GM10266 (cell line): ENCODE data around the gene CD81.
A peak's percentile ranks its signal among the peaks of the same experiment; 100 is the strongest.

Experiments
- DNase-seq: peaks from one replicate; pipeline ENCODE4 v3.0.0; 2012; ENCODE audit errors: extremely low spot score
- TF ChIP-seq, protein P1 (sequence below): IDR thresholded peaks from 2 replicates; pipeline ENCODE4 v1.5.1; 2012; ENCODE audit warnings: mild to moderate bottlenecking, low read depth; ENCODE audit not compliant: control insufficient read depth, insufficient read depth; ENCODE audit errors: missing control alignments

Gene CD81

DNA sequence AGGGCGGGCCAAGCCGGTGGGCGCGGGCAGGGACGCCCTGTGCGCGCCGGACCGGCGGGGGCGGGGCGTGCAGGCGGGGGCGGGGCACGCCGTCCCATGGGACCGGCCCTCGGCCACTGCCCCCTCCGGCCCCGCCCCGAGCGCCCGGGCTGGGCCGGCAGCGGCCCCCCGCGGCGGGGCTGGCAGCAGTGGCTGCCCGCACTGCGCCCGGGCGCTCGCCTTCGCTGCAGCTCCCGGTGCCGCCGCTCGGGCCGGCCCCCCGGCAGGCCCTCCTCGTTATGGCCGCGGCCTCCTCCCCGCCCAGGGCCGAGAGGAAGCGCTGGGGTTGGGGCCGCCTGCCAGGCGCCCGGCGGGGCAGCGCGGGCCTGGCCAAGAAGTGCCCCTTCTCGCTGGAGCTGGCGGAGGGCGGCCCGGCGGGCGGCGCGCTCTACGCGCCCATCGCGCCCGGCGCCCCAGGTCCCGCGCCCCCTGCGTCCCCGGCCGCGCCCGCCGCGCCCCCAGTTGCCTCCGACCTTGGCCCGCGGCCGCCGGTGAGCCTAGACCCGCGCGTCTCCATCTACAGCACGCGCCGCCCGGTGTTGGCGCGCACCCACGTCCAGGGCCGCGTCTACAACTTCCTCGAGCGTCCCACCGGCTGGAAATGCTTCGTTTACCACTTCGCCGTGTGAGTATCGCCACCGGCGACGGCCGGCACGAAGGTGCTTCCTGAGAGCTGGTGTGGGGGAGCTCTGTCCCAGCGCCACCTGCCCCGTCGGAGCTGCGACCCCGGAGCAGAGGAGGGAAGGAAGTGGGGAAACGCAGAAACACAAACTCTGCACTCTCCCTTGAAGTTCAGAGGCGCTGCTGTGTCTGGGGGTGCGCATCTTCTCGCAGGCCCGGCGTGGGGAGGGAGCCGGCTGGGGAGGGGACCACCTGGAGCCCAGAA lies 68.0 kb downstream of the CD81 start, which contains the start of gene KCNQ1:
TSS of gene KCNQ1 (plus strand) at position 188 of the 925 bp plus-strand sequence. CDS start at position 279, 91 bp downstream.
- TF ChIP-seq, protein P1, sequence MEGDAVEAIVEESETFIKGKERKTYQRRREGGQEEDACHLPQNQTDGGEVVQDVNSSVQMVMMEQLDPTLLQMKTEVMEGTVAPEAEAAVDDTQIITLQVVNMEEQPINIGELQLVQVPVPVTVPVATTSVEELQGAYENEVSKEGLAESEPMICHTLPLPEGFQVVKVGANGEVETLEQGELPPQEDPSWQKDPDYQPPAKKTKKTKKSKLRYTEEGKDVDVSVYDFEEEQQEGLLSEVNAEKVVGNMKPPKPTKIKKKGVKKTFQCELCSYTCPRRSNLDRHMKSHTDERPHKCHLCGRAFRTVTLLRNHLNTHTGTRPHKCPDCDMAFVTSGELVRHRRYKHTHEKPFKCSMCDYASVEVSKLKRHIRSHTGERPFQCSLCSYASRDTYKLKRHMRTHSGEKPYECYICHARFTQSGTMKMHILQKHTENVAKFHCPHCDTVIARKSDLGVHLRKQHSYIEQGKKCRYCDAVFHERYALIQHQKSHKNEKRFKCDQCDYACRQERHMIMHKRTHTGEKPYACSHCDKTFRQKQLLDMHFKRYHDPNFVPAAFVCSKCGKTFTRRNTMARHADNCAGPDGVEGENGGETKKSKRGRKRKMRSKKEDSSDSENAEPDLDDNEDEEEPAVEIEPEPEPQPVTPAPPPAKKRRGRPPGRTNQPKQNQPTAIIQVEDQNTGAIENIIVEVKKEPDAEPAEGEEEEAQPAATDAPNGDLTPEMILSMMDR = no peak
- DNase-seq = peak; percentile 87

DNA sequence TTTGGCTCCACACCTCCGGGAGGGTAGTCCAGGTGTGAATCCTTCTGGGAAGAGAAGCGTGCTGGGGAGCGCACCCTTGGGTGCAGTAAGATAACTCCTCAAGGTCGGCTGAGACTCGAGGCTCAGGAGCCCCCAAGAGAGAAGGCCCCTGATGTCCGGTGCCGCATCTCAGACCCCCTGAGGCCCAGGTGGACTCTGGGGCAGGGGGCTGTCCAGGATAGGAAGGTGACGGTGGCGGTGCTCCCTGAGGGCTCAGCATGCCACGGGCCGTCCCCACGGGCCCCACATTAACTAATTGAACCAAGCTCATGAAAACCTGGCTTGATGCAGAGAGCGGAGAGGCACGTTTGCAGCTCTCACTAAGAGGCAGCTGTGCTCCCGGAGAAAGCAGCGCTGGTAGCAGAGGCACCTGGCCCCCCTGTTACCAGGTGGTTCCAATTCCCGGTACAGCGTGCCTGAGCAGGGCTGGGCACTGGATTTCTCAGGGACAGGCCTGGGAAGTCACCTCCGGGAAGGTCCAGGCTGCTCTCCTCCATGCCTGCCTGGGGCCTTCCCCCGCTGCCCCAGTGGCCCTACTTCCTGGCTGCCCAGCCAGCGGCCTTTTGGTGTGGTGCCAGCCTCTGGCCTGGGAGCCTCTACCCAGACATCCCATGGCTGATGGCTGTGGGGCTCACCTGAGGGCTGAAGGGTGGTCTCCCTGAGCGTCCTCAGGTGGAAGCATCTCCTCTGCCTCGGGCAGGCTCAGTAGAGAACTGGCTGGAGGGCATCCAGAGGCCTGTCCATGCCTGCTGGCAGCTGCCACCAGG lies 68.8 kb downstream of the CD81 start:
- TF ChIP-seq, protein P1 = no peak
- no peak for DNase-seq

DNA sequence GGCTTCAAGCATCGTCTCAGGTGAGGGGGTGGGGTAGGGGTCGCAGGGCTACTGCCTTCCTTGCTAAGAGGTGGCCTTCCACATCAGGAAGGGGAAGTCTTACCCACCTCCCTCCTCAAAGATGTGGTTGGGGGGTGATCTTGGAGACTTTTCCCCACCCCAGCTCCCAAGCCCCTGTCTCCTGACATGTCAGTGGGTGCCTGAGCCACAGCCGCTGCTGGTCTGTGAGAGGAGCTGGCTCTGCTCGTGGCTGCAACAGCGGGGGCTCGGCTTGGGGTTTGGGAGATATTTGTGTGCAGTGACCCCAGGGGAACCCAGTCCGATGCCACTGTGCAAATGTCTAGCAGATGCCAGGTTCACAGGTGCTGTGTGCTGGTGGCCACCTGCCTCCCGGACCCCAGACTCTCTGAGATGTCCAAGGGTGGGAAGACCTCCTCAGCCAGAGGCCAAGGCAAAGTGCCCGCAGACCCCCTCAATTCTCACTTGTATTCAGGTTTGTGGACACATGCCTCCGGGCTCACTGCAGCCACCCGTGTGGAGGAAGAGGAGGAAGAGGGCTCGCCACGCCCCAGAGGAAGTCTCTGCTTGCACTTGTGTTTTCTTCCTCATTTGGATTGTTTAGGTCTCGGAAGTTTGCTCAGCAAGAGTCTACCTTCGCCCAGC lies 69.6 kb downstream of the CD81 start:
- no peak for DNase-seq
- TF ChIP-seq, protein P1 = no peak
